ENCODE results near the gene NCK2. TPM values are rescaled to one million over a fixed set of nuclear protein-coding genes. Genes with fewer than 3 reads are reported as not detected.

NCK2 gene
- total RNA-seq, 1 experiment from 2014 or later: 45.4 TPM

DNA sequence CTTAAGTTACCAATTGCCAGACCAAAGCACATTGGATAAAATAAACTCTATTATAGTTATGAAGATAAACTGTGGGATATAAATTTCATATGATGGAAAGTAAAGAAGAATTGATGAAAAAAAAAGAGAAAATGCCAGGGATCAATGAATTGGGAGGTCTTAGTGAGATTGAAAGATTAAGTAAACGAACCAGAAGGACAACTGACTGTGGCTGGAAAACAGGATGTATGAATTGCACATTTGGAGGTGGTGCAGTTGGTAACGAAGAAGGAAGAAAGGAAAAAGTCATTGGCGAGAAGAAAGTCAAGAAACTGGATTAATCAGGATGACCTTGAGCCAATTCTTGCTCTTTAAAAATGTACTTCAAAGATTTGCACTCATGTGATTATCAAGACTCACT, 166.7 kb downstream of the NCK2 start:
- DNase-seq (no peak), ATAC-seq (no peak)
- Histone ChIP-seq H3F3A (ENCODE audit: low read length, unreplicated experiment) (no peaks in the 10 kb centered on the region), H3K27me3 (ENCODE audit: low read length) (no peaks in the 10 kb centered on the region), H3K9me2 (replicated peaks; ENCODE audit: low read length) (no peaks in the 10 kb centered on the region), H3K79me2 (ENCODE audit: low read length) (no peaks in the 10 kb centered on the region), H4K20me1 (ENCODE audit: low read length) (no peaks in the 10 kb centered on the region), H3K4me3 (ENCODE audit: low read length) (no peak overlapping the region), H3K9ac (ENCODE audit: low read length) (no peak overlapping the region), H3K27ac (ENCODE audit: low read length) (no peak overlapping the region), H3K4me2 (ENCODE audit: low read length) (no peak overlapping the region), H3K36me3 (ENCODE audit: low read depth, low read length) (no peaks in the 10 kb centered on the region), H3K4me1 (ENCODE audit: insufficient read depth, low read length) (no peaks in the 10 kb centered on the region), H2AFZ (ENCODE audit: low read length) (no peak overlapping the region), H3K9me3 (ENCODE audit: low read length) (no peaks in the 10 kb centered on the region)
- TF ChIP-seq EZH2phosphoT487 (IDR thresholded peaks at IDR 0.05; ENCODE audit: borderline replicate concordance, low read length) (no peak), EZH2 (IDR thresholded peaks at IDR 0.05; ENCODE audit: low read length, unreplicated experiment) (no peak)
- TF ChIP-seq, protein P1, sequence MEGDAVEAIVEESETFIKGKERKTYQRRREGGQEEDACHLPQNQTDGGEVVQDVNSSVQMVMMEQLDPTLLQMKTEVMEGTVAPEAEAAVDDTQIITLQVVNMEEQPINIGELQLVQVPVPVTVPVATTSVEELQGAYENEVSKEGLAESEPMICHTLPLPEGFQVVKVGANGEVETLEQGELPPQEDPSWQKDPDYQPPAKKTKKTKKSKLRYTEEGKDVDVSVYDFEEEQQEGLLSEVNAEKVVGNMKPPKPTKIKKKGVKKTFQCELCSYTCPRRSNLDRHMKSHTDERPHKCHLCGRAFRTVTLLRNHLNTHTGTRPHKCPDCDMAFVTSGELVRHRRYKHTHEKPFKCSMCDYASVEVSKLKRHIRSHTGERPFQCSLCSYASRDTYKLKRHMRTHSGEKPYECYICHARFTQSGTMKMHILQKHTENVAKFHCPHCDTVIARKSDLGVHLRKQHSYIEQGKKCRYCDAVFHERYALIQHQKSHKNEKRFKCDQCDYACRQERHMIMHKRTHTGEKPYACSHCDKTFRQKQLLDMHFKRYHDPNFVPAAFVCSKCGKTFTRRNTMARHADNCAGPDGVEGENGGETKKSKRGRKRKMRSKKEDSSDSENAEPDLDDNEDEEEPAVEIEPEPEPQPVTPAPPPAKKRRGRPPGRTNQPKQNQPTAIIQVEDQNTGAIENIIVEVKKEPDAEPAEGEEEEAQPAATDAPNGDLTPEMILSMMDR (conservative IDR thresholded peaks at IDR 0.05; ENCODE audit: low read depth, low read length): no peak
- CTCF ChIA-PET: no interaction called here
- POLR2A ChIA-PET (ENCODE audit: unreplicated experiment): no interaction called here
- intact Hi-C loops (cut with micrococcal nuclease): no loop called here
- no TSS peak for BruUV-seq (replicated peaks)

DNA sequence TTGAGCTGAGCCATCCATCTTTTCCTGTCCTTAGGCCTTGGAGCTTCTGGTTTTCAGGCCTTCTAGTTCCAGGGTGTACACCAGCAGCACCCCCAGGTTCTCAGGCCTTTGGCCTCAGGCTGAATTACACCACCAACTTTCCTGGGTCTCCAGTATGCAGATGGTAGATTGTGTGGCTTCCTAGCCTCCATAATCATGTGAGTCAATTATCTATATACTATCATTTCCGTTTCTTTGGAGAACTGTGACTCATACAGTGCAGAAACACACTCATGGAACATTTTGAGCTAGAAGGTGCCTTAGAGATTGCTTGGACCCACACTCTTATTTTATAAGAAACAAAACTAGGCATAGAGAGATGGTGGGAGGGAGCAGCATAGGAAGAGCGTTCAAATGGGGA, 167.4 kb downstream of the NCK2 start:
- Histone ChIP-seq H3K79me2 (ENCODE audit: low read length) (no peaks in the 10 kb centered on the region), H3K9me2 (replicated peaks; ENCODE audit: low read length) (no peaks in the 10 kb centered on the region), H3K27ac (ENCODE audit: low read length) (no peak overlapping the region), H3F3A (ENCODE audit: low read length, unreplicated experiment) (no peaks in the 10 kb centered on the region), H3K36me3 (ENCODE audit: low read depth, low read length) (no peaks in the 10 kb centered on the region), H3K27me3 (ENCODE audit: low read length) (no peaks in the 10 kb centered on the region), H3K4me2 (ENCODE audit: low read length) (no peak overlapping the region), H3K9ac (ENCODE audit: low read length) (no peak overlapping the region), H3K4me3 (ENCODE audit: low read length) (no peak overlapping the region), H3K4me1 (ENCODE audit: insufficient read depth, low read length) (no peaks in the 10 kb centered on the region), H2AFZ (ENCODE audit: low read length) (no peak overlapping the region), H3K9me3 (ENCODE audit: low read length) (no peaks in the 10 kb centered on the region), H4K20me1 (ENCODE audit: low read length) (no peaks in the 10 kb centered on the region)
- ChIA-PET POLR2A (ENCODE audit: unreplicated experiment) (no interaction called here), CTCF (no interaction called here)
- no TSS peak for BruUV-seq (replicated peaks)
- intact Hi-C loops (cut with micrococcal nuclease): no loop called here
- TF ChIP-seq EZH2phosphoT487 (IDR thresholded peaks at IDR 0.05; ENCODE audit: borderline replicate concordance, low read length): no peak
- no peak for TF ChIP-seq EZH2 (IDR thresholded peaks at IDR 0.05; ENCODE audit: low read length, unreplicated experiment)
- TF ChIP-seq, protein P1 (conservative IDR thresholded peaks at IDR 0.05; ENCODE audit: low read depth, low read length): no peak
- no peak; the same call in 1 of the 2 replicates for ATAC-seq
- peak; percentile 8 for DNase-seq

DNA sequence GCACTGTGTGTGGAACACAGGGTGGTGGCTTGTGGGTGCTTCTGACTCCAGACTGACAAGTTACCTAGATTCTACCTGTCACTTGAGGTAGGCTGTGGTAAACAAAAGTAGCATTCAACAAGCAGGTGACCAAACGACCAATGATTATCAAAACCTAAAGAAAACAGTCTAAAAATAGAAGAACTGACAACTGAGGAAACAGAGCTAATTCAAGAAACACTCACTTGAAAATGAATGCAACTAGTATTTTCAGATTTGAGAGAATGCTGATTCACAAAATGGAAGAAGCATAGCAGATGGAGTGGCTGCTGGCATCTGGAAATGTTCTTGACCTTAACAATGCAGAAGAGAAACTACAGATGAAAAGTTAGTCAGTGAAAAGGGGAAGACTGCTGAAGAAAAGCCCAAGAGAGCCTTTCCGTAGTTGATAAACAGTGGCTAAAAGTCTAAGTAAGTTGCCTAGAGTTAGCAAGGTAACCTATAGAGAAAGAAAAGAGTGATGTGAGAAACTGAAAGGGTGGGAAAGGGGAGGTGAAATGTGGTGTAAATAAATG, 170.4 kb downstream of the NCK2 start:
- ChIA-PET CTCF (no interaction called here), POLR2A (ENCODE audit: unreplicated experiment) (no interaction called here)
- no peak overlapping the region for H3K4me2 ChIP-seq (ENCODE audit: low read length)
- H4K20me1 ChIP-seq (ENCODE audit: low read length): no peaks in the 10 kb centered on the region
- ATAC-seq (no peak), DNase-seq (no peak)
- H3K4me1 ChIP-seq (ENCODE audit: insufficient read depth, low read length): peaks cover 18% of the 10 kb centered on the region
- H3K4me3 ChIP-seq (ENCODE audit: low read length): no peak overlapping the region
- no peak overlapping the region for H3K9ac ChIP-seq (ENCODE audit: low read length)
- H3F3A ChIP-seq (ENCODE audit: low read length, unreplicated experiment): no peaks in the 10 kb centered on the region
- no TSS peak for BruUV-seq (replicated peaks)
- TF ChIP-seq EZH2 (IDR thresholded peaks at IDR 0.05; ENCODE audit: low read length, unreplicated experiment): no peak
- TF ChIP-seq, protein P1 (conservative IDR thresholded peaks at IDR 0.05; ENCODE audit: low read depth, low read length): no peak
- TF ChIP-seq EZH2phosphoT487 (IDR thresholded peaks at IDR 0.05; ENCODE audit: borderline replicate concordance, low read length): no peak
- H3K79me2 ChIP-seq (ENCODE audit: low read length): no peaks in the 10 kb centered on the region
- H3K27me3 ChIP-seq (ENCODE audit: low read length): no peaks in the 10 kb centered on the region
- H3K9me3 ChIP-seq (ENCODE audit: low read length): no peaks in the 10 kb centered on the region
- no peak overlapping the region for H3K27ac ChIP-seq (ENCODE audit: low read length)
- intact Hi-C loops (cut with micrococcal nuclease): loop anchor here (5.0 kb wide), 1 partner anchor 133 kb away; no protein-coding TSS in a partner anchor
- H2AFZ ChIP-seq (ENCODE audit: low read length): no peak overlapping the region
- H3K36me3 ChIP-seq (ENCODE audit: low read depth, low read length): no peaks in the 10 kb centered on the region
- H3K9me2 ChIP-seq (replicated peaks; ENCODE audit: low read length): no peaks in the 10 kb centered on the region
